GM21515 (cell line): Measurements from ENCODE around the gene PANK4.

Source experiments
- ATAC-seq: cut with Tn5 transposase; IDR thresholded peaks from one replicate; pipeline ENCODE4 v1.9.1; 2021; ENCODE audit not compliant: unreplicated experiment

PANK4 gene

DNA sequence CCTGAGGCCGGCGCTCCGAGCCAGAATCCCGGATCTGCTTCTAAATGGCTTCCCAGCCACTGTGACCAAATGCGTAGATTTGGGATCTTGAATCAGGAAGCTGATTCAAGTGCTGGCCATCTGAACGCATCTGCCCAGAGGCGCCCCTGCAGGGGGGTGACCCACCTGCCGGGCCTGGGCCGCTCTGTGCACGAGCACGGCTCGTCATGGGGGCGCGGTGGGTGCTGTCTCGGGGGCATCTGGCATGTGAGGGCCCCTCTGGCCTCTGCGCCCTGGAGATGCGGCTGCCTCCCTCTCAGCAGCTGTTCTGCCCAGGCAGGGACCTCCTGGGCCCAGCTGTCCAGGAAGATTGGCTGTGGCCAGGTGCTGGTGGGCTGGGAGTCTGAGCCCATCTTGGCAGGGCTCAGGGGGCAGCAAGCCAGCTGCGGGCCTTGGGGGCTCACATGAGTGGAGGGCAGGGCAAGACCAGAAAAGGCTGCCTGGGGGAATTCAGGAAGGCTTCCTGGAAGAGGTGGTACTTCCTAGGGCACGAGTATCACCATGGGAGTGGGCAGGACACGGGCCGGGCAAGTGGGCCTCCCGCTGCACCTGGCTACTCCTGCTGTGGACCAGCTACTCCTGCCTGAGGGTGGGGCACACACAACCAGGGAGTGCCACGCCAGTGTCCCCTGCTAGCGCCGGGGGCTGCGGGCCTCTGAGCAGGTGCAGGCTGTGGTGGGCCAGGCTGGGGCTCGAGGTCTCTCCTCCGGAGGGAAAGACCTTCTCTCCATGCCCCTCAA is 25.2 kb downstream of the PANK4 start:
- ATAC-seq = no peak

DNA sequence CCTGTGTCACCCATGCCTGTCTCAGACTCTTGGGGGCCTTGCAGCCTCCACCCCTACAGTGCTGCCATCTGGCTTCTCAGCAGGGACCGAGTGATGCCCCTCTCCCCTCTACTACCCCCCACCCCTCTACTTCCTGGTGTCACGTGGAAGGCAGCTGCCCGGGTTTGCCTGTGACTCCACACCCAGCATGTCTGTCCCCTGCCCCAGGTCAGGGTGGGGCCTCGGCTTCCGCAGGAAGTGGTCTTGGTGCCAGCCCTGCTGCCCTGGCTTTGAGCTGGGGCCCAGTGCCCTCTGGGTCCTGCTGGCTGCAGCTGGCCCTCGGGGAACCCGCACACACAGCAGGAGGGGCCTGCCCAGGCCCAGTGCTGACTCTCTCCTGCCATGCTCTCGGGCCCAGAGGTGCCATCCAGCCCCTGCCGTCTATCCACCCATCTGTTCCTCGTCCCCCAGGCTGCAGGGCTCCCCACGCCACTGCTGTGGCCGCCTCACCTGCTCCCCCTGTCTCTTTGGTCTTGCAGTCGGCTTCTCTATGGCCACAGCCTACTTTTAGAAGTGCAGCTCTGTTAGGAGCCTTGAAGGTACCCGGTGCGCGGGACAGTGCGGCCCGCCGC is 26.3 kb downstream of the PANK4 start:
- no peak for ATAC-seq

DNA sequence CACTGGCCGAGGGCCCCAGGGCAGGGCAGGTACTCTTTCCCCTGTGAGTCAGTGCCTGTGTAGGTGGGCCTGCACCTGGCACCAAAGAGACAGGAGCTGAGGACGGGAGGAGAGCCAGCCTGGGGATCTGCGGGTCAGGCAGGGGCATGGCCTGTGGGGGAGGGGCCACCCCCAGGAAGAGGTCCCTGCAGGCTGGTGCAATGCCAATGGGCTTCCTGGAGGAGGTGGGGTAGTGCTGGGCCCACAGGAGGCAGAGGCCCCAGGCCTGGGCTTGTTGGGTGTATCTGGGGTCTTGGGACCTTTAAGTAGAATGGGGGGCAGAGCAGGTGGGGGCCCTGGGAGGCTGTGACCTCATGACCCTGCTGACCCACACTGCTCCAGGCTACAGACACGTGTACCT is 27.1 kb downstream of the PANK4 start:
- no peak for ATAC-seq

DNA sequence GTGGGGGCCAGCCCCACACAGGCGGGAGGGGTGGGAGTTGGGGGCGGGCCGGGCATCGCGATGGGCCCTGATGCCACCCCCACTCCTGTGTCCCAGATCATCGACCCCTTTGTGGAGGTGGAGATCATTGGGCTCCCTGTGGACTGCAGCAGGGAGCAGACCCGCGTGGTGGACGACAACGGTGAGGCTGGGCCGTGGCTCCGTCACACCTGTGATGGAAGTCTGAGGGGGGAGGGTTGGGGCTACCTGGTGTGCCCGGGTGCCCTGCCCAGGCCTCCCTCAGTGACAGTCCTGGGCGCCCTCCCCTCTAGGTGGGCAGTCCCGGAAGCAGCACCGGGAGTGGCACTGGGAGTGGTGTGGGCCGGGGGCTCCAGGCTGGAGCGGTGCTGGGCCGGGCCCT is 27.7 kb downstream of the PANK4 start:
- no peak for ATAC-seq

DNA sequence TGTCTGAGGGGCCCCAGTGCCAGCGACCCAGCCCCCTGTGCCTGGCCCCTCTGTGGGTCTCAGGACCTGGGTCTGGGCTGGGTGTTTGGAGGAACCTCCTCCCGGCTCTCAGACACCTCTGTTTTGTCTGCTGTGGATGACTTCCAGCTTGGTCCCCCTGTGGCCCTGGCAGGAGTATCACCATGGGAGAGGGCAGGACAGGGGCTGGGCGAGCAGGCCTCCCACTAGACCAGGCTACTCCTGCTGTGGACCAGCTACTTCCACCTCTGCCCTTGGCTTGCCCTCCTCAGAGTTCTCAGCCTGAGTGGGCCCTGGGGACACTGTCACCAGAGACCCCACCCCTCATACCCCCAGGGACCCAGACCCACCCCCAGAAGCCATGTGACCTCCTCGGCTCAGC is 28.5 kb downstream of the PANK4 start:
- no peak for ATAC-seq

DNA sequence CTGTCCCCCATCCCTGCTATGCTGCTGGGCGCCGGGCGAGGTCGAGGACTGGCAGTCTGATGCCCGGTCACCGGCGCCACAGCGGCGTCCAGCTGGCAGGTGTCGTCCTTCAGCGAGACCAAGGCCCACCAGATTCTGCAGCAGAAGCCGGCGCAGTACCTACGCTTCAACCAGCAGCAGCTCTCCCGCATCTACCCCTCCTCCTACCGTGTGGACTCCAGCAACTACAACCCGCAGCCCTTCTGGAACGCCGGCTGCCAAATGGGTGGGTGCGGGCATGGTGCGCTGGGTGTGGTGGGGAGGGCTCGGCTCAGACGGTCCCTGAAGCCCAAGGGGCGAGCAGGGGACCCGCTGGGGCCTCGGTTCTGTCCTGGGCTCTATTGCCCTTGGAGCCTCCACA is 29.6 kb downstream of the PANK4 start:
- ATAC-seq = no peak

DNA sequence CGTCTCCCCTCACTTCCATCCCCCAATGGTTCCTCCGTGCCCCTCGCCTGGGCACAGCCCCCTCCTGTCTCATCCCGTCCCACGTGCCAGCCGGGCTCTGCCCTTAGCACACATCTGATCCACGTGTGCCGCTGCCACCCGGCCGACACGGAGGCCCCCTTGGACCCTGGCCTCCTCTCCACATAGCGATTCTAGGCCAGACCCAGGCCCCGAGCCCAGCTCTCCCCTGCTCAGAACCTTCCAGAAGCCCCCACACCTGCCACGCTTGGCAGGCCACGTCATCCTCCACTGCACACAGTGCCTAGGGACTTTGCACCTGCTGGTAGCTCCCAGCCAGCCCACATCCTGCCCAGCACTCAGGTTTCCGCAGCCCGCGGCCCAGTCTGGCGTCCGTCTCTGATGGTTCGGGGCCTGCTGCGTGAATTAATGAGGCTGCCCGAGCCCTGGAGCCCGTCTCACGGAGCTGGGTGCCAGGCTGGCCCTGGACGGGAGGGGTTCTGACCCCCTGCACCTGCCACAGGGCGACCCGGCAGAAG is 30.2 kb downstream of the PANK4 start:
- ATAC-seq = no peak

DNA sequence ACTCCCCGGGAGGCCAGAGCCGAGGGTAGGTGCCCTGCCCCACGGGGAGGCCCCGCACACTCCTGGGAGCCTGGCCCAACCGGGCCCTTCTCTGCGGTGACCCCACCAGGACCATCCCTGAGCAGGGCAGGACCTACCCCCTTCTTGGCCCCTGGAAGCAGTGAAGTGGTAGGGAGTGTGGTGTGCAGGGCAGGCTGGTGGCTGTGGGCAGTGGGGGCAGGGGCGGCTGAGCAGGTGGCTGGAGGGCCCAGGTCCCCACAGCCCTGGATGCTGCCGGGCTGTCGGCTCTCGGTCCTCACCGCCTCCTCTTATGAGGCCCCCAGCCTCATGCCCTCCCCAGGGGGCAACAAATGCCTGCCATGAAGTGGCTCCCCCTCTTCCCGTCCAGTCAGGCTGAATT is 30.9 kb downstream of the PANK4 start:
- ATAC-seq = no peak

DNA sequence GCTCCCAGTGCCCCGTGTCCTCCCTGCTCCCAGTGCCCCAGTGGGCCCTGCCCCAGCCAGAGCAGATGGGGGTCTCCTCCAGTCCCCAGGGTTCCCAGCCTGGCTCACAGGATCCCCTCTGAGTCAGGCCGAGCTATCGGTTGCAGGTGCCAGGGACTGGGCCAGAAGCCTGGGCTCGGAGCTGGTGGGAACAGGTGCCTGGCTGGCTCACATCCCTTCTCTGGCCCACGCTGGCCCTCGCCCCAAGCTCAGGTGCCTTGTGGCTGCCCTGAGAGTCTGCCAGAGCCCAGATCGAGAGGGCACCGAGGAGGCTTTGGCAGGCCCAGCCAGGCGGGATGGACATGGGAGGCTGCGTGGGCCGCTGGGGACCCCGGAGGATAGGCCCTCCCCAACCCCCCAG is 31.4 kb downstream of the PANK4 start:
- no peak for ATAC-seq

DNA sequence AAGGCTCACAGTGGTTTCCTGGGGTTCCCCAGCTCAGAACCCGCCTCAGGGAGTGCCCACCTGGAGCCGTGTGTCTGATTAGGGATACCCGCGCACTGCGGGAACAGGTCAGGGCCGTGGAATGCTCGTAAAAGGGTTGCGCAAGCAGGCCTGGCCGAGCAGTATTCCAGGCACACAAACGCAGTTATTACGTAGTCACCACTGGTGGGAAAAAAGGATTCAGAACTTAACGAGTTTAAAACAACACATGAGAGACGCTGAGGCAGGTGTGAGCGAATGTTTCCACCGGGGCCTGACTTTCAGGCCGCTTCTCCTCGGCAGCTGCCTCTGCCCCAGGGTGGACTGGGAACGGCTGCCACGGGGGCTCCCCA is 32.1 kb downstream of the PANK4 start:
- no peak for ATAC-seq

DNA sequence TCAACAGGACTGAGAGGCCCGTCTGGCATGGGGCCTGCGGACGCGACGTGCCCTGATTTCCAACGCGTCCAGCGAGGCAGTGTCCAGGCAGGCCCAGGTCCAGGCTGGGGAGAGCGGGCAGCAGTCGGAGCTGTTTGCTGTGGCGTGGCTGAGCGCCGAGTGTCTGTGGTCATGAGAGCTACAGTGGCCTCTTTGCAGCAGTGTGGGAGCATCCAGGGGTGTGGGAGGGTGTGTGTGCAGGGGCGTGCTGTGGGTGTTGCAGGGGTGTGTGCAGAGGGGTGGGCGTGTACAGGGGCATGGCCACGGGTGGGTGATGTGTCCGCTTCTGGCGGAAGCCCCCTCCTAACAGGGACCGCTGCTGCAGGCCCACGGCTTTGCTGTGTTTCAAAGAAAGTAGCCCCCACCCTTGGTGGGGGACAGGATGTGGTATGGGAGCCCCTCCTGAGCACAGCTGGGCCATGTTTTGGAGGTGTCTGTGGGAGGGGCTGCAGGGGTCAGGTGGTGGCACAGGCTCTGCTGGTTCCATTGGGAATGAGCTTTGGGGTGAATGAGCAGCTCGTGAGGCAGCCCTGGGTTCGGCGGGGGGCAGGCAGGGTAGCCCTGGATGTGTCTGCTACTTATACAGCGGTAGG is 32.6 kb downstream of the PANK4 start:
- ATAC-seq = no peak

DNA sequence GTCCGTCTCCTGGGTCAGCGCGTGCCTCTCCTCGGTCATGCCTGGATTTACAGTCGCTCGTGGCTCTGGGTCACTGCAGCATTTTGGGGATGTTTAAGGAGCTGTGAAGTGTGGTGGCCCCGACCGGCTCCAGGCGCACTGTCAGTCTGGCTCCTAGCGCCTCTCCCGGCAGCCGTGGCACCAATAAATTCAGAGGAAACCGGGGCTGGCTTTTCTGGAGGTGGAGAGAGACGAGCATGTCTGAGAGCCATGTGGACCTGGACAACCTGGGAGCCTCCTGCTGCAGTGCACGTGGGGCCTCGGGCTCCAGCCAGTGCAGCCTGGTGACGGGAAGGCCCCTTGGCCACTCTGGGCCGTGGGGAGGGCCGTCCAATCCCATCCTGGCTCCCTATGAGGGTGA is 33.2 kb downstream of the PANK4 start:
- ATAC-seq = no peak

DNA sequence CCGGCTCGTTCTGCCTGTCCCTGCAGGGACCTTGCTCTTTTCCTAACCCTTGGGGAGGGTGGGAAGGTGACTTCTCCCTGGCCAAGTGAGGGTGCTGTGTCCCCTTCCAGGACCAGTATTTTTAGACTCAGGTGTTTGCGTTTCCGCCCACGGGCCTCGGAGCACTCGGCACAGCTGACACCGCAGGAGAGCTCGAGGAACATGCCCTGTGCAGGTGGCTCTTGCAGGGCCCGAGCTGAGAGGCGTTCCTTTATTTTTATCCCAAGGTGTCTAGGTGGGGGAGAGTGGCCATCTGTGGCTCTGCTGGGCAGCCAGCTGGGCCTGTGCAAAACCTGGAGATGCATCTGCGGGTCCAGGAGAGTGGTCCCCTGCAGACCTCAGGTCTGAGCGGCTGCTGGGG is 34.3 kb downstream of the PANK4 start:
- ATAC-seq = no peak

DNA sequence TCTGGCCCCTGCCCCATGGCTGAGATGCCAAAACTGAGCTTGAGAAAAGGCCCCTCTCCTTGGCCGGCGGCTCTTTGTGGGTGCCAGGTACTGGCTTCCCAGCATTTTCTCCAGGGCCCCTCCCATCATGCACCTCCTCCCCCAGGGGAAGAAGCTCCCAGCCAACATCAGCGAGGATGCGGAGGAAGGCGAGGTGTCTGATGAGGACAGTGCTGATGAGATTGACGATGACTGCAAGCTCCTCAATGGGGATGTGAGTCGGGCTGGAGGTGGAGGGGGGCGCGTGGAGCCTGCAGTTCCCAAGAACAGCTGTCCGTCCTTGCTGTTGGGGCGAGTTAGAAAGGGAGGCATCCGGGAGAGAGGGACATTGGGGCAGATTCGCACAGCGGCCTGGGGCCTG is 36.8 kb downstream of the PANK4 start:
- ATAC-seq = no peak

DNA sequence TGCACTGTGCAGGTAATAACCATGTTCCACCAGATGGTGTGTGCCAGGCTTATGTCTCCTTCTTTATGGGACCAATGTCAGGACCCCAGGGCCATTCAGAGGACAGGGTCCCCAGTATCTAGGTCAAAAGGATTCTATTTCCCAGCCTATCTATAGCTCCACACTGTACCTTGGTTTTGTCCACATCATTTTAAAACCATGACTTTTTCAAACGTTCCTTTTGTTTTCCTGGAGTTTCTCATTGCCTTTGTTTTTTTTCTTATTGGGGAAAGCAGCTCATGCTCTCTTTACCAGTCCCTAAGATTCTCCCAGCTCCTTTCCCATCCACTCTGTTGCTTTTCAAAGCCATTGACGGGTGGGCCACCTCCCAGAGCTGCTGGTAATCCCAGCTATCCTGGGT is 37.7 kb downstream of the PANK4 start:
- no peak for ATAC-seq

DNA sequence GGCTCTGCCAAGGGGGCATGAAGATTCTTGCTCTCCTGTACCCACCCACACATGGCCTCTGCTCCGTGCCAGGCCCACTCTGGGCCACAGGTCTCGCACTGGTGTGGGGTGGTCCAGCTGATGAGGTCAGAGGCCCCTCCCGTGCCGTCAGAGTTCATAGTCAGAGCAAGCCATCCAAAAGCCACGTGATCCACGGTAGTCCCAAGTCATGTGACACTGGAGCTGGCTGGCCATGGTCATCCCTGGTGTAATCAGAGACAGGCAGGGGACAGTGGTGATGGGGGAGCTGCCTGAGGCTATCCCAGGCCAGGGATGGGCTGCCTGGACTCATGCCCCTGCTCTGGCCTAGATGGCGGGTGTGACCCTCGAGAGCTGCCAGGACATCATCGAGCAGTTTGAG is 39.8 kb downstream of the PANK4 start:
- ATAC-seq = no peak

DNA sequence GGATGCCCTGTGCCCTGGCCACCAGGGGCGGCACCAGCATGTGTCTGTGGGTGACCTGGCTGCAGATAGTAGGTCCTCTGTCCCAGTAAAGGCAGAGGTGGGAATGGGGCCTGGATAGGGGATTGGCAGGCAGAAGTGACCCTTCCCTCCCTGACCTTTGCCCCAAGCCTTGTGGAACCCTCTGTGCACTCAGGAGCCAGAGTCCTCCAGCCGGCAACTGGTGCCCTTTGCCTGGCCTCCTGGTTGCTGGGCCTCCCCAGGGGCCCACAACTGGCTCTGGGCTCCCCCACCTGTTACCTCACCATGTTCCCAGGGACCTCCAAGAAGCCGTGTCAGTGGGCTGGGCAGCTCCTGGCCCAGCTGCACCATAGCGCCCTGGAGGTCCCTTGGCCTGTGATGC is 40.4 kb downstream of the PANK4 start:
- no peak for ATAC-seq

DNA sequence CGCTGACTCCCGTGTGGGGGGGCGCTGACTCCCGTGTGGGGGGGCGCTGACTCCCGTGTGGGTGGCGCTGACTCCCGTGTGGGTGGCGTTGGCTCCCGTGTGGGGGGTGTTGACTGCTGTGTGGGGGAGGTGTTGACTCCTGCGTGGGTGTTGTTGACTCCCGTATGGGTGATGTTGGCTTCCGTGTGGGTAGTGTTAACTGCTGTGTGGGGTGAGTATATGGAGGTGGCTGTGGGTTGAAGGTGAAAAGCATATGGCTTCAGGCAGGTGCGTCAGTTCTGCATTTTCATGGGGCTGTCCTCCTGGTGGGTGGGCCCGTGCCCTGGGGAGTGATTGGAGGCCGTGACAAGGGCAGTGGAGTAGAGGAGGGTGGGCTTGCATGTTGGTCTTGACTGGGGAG is 42.4 kb downstream of the PANK4 start:
- no peak for ATAC-seq

DNA sequence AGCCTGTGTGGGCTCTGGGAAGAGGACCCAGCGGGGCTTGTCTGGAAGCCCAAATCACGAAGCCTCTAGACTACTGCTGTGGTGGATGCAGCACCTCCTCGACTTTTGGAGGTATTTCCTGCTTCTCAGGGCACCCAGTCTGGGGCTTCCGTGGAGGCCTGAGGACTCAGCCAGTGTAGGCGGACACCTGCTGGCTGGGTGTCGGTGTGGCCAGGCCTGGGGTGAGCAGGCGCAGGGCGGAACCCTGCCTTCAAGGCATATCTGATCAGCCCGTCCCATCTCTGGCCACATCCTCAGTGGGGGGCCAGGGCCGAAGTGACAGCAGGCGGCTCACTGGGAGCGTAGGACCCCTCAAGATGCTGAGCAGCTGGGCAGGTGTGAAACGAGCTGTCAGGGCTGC is 43.4 kb downstream of the PANK4 start:
- no peak for ATAC-seq

DNA sequence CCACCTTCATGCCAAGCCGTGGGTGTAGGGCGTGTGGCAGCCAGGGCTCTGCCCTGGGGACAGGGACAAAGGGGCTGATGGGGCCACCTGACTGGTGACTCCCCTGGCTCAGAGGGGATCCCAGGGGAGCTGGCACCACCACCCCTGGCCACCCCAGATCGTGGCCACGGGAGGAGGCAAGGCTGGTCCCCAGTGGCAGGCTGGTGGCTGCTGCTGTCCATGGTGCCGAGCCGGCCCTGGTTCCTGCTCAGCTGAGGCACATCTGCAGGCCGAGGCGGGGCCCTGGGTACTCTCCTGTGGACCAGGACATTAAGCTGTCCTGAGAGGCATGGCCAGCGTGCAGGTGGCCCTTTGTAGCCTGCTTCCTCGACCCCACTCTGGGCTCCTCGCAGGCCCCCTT is 43.8 kb downstream of the PANK4 start:
- ATAC-seq = no peak

DNA sequence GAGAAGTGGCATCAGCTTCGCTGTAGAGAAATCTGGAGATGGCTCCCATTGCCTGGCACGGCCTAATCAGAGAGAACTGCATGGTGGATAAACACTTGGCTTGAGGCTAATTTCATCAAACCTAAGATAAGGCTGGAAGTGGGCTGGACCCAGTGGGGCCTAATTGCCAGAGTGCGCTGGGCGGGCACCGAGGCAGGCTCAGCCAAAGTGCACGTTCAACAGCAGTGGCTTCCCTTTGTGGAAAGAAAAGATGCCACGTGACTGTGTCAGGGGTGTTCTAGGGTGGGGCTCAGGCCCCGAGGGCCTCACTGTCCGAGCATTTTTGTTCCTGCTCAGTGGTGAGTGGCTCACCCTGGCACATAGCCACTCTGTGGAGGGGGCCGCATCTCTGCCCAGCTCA is 44.5 kb downstream of the PANK4 start:
- no peak for ATAC-seq

DNA sequence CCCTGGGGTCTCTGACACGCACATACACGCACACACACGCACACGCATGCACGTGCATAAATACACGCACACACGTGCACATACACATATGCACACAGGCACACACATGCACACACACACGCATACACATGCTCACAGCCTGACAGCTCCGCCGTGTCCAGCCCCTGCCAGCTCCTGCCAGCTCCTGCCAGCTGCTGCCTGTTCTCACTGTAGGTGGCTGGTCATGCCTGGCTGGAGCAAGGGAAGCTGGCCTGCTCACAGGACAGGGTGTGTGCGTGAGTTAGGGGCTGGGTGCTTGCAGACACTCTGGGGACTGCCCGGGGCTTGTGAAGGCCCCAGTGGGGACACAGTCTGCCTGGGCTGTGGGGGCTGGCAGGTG is 45.4 kb downstream of the PANK4 start:
- no peak for ATAC-seq
